ENCODE data around the gene FBXL13.
"Not testable (repeated sequence)": the region's sequence is repeated elsewhere in the genome, so short reads cannot be mapped to it uniquely, and the experiment has no call there.

The FBXL13 gene

DNA sequence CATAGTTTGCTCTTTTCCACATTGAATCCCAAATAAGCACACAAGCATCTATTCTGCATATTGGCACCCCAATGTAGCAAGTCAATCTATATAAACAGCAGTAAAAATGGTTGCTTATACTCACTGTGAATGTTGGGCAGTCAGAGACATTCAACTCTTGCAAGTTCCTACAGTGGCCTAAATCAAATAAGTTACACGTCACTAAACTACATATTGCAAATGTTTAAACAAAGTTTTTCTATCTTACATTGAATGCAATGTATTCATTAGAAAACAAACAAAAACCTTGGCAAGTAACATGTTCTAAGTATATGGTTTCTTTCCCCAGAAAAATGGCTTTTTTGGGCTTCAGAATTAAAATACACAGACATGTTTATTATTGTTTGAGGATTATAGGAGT lies 142.8 kb downstream of the FBXL13 start:
- DNase-seq = no peak

DNA sequence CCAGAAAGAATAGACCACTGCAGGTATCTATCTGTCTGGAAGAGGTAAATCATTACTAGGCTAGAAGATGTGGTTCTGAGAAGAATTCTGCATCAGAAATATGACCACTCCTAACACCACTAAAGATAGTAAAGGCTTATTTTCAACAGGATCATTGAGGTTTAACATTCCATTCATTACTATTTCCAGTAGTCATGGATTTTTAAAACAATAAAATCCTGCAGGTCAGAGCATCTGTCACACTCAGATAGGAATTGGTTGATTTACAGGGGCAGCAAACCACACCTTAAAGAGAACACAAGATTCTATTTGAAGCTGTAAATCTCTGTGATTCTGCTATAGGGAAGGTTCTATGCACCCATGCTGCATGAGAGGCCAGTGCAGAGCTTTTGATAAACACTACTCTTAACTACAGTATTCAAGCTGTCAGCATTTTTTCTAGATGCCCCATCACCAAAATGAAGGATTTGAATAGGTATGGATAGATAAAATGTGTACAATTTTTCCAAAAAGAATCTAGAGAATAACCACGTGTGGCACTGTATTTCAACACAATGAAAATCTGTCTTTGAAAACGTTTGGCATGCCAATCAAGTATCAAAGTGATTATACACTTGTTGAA lies 147.2 kb downstream of the FBXL13 start:
- no peak for DNase-seq

DNA sequence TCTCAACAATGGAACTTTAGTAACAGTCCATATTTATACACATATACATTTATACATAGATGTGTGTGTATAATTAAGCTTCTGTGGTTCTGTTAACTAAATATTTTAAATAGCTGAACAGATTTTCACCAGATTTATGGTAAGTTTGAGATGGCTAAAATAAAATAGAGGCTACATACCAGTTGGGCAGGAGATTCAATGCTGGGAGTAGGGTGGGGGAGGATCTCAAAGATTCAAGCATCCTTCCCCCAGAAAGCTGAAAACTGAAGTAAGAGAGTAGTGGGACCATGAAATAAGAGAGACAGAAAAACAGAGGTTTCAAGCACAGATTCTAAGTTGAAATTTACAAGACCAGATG lies 147.8 kb downstream of the FBXL13 start:
- no peak for DNase-seq

DNA sequence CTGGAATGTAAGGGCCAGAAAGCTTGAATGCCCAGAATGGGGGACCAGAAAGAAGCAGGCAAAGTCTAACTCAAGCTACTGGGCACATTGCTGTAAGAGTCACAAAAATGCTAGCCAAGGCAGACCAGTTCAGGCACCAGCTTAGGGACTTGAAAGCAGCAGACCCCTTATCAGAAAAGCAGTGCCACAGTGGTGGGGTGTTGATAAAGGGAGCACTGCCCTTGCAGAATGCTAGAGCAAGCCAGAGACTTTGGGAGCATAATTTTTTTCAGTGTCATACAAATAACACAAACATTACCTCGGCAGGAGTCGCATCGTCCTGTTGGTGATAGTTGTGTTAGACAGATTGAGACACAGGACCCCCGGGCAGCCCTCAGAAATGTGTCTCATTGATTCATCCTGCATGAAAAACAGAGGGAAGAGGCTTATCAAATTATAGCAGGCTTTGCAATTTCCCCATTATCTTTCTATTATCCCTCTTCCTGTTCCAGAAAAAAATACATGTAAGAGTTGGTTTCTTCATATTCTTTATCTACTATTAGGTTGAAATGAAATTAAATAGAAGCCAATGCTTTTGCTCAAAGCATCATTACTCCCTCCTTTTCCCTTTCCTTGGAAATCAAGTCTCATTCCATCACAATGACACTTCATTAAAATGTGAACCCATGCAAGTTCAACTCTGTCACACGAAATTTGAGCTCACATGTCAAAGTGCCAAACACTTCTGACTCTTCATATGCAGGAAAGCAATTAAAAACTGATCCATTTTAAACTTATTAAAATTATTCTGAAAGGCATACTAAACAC lies 148.4 kb downstream of the FBXL13 start:
- no peak for DNase-seq

DNA sequence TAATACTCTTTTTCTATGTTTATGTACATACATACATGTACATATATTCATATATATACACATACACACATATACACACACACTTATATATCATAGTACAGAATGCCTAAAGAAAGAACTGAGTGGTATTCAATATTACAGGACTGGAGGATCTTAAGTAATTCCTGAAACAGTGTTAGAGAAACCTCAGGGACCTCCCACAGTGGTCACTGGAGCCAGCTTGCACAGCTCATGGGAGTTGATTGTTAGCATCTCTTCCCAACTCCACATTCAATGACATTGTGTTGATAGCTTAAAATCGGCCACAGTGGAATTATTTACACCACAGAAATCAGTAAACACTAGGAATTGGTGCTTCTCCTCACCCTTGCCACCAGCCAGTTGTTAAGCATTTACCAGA lies 155.8 kb downstream of the FBXL13 start:
- no peak for DNase-seq

DNA sequence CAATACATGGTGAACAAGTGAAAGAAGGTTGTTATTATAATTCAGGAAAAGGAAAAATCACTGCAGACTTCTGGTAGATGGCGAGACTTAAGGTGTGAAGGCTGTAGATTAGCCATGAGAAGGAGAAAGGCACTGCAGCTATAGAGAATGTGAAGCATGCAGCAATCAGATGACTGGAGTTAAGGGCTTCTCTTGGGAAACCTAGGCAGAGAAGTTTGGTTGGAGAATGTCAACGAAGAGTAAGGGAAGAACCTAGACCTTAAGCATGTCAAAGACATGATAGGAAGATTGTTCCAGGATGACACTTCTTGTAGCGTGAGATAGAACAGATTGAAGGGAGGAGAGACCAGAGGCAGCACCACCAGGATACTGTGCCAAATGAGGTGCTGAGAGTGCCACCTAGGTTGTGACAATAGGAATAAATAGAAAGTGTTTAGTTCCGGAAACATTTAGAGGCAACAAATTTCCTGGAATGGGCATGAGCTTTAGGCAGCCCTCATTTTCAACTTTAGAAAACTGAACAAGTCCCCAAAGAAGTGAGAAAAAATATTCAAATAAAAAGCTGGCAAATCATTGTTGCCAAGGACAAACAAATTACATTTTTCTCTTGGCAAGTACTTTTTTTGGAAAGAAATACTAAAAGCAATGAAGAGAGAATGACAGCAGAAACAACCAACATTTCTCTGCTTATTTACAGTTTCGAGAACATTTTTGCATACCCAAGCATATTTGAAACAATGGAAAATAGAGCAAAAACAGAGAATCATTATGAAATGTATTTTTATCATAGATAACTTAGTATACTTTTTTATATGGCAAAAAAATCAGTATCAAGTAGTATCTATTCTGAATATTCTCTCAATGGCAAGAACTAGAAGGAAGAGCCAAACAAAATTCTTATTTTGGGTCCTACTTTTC lies 156.9 kb downstream of the FBXL13 start:
- no peak for DNase-seq

DNA sequence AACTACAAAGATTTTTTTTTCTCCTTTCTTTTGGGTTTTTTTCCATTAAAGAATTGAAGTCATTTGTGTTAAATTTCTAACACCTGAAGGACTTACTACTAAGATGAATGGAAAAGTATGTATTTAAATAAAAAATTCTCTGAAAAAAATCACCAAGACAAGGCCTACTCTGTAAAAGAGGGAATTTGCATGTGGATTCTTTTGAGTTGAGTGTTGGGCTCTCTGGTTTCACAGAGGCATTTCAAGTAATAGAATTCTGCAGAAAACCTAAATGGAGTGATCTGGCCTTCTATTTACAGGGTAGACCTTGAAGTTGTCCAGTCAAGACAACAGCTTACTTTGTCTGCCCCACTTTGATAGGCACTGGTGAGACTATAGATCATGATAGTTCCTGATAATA lies 157.7 kb downstream of the FBXL13 start:
- no peak for DNase-seq

DNA sequence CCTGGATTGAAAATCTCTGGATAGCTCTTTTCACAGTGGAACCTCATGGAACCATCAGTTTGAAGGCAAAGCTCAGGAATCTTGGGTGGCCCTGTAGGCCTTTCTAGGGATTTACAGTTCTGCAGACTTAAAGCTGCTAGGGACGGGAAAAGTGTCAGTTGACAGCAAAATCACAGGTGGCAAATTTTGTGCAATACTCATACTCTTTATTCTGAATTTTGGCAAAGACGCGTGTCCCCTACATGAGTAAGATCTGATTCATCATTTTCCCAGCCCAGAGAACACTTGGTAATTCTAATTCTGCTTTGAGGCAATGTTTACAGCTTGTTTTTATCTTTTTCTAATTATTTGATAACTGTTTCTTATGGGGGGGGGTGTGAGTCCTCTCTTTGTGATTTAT lies 158.2 kb downstream of the FBXL13 start:
- no peak for DNase-seq

DNA sequence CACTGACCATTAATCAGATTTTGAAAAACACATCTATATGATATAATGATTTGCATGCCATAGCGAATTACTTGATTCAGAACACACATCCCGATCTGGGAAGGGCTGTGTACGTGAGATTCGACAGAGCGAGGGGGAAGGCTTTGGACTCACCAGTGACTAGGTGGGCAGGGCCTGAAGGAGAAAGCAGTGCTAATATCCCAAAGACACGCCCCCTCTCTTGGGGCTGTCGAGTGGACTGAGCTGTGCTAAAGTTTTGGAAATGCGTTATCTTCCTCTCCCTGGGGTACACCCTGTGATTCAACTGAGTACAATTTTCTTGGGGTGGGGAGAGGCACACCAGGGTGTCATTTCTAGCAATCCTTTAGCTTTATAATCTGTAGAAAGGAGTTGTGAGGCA lies 160.0 kb downstream of the FBXL13 start:
- DNase-seq = no peak

DNA sequence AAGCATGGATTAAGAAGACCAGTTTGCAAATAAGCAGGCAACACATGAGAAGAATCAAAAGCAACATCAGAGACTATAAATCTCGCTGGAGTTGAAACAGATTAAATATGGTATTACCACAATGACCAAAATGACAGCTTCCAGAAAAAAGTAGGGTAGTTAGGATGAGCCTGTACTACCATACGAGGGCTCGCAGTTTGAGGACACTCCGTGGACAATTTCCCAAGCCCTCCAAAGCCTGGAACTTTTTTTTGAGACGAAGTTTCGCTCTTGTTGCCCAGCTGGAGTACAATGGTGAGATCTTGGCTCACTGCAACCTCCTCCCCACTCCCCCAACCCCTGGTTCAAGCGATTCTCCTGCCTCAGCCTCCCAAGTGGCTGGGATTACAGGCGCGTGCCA lies 160.8 kb downstream of the FBXL13 start:
- no peak for DNase-seq

DNA sequence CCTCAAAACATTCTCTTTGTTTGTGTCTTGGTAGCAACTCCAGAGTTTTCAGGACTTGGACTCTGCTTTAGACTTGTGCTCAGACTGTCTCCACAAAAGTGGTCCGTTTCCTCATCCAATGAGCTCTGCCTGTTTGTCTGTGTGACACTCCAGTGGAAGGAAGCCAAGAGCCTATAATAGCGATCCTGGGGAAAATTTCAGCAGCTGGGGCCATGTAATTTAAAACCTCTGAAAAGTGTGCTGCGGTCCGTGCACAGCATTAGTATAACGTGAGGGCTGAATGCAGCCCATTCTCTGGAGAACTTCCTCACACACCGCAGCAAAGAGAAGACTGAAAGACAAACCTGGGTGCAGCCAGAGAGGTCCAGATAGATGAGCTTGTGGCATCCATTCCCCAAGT lies 161.9 kb downstream of the FBXL13 start, which contains the start of gene LRRC17:
LRRC17 (plus strand) TSS at position 259 of the 400 bp plus-strand sequence. CDS start 20,914 bp downstream, outside the sequence.
- DNase-seq = no peak

DNA sequence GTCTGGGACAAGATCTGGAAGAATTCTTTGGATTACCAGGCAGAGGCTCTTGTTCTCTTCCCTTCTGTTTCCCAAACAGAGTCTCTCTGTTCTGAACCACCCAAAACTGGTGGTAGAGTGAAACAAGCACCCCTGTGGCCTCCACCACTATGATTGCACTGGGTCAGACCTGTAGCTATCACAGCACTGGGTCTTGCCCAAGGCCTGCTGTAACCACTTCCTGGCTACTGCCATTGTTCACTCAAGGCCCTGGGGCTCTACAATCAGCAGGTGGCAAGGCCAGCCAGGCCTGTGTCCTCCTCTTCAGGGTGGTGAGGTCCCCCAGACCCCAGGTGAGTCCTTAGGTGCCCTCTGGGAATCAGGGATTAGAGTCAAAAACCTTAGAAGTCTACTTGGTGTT lies 165.9 kb downstream of the FBXL13 start:
- no peak for DNase-seq

DNA sequence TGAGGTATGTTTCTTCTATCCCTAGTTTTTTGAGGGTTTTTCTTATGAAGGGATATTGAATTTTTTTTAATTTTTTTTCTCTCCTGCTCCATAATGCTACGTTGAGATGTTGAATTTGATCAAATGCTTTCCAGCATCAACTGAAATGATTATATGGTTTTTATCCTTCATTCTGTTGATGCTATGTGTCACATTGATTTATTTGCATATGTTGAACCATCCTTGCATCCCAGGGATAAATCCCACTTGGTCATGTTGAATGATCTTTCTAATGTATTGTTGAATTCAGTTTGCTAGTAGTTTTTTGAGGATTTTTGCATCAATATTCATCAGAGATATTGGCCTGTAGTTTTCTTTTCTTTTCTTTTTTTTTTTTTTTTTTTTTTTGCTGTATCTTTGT lies 171.0 kb downstream of the FBXL13 start:
- DNase-seq = not testable (repeated sequence)

DNA sequence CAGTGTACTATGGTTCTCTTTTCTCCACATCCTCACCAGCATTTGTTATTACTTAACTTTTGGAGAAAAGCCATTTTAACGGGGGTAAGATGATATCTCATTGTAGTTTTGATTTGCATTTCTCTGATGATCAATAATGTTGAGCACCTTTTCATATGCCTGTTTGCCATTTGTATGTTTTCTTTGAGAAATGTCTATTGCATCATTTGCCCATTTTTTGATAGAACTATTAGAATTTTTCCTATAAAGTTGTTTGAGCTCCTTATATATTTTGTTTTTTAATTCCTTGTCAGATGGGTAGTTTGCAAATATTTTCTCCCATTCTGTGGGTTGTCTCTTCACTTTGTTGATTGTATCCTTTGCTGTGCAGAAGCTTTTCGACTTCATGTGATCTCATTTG lies 172.5 kb downstream of the FBXL13 start:
- not testable (repeated sequence) for DNase-seq

DNA sequence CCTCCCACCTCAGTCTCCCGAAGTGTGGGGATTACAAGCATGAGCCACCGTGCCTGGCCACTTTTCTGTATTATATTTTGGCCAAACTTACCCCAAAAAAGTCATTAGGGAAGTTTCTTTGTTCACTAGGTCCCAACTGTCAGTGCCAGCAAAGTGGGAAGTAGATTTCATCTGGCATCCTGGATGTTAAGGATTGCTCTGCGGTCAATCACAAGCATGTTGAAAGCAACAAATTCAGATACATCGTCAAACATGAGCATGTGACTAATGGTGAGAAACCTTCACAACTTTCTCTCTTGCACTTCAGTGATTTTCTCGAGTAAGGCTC lies 176.1 kb downstream of the FBXL13 start:
- no peak for DNase-seq

DNA sequence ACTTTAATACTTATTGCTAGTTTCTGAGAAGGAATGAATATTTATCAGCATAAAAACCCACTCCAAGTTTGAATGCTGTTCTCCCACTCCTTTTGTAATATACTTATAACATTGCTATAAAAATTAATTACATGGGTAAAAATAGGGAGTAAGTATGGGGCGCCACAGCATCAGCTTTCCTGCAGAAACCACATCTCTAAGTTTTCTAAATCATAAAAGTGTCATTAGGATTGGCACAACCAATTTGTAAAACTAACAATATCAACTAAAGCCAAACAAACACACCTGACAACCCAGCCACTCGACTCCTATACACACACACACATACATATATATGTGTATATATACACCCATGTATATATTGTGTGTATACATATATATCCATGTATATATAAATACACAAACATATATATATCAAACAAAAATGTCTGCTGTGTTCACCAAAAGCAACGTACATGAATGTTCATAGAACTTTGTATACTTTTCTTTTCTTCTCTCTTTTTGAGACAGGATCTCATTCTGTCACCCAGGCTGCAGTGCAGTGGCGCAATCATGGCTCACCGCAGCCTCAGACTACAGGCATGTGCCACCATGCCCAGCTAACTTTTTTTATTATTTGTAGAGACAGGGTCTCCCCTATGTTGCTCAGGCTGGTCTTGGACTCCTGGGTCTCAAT lies 176.6 kb downstream of the FBXL13 start:
- no peak for DNase-seq

DNA sequence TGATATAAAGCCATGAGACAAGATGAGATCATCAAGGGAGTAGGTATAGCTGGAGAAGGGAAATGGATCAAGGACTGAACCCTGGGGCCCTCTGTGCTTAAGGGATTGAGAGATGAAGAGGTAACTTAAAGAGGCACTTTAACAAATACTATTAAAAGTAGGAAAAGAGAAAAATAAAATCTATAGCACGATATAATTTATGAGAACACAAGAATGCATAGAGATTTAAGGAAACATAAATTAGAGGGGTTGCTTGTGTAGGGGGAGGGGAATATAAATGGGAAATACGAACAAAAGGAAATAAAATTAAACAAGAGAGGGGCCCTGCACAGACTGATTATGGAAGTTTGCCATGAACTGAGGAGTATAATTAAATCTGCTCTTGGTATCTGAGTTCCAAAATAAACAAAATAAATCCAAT lies 177.4 kb downstream of the FBXL13 start:
- no peak for DNase-seq

DNA sequence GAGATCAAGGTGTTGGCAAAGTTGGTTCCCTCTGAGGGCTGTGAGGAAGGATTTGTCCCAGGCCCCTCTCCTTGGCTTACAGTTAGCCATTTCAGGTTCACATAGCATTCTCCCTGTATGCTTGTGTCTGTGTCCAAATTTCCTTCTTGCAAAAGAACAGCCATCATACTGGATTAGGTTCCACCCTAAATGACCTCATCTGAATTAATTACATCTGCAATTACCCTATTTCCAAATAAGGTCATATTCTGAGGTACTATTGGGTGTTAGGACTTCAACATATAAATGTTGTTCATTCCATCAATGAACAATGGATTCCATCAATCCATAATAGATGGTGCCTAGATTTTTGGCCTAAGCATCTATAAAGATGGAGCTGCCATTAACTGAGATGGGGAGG lies 178.0 kb downstream of the FBXL13 start:
- no peak for DNase-seq

DNA sequence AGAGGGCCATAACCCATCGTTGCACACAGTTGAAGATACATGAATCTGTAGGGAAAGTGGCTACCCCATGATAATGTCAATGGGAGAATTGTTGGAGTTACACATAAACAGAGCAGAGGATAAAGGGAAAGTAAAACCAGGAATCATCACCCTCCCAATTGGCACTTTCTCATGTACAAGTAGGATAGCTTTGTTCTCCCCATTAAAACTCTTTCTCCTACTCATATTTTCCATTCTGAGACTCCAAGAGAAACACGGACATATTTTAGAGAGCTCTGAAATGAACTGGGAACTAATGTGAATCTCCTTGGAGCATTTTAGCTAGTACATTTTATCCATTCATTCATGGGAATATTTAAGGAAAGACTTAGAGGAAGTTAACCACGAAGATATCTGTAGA lies 179.0 kb downstream of the FBXL13 start:
- DNase-seq = no peak

DNA sequence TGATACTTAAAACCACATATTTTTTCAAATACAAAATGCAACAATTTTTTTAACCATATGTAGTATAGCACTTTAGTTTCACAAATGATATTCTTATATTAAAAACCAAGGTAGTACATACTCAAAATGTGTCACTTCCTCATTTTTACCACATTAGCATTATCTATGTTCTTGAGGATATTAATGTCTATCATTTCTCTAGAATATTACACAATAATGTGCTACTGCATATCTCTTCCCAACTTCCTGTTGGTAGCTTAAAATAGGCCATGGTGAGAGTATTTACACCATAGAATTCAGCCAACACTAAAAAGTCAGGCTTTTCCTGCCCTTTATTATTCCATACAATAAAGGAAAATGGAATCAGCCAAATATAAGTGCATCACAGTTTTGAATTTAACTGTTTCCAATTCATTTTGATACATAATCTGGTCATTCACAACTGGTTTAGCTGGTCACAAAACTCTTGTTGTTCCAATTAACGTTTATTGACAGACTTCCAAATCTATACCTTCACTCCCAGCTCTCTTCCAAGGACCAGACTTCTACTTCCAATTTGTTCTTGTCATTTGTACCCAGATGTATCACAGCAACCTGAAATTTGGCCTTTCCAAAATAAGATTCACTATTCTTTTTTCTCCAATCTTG lies 181.8 kb downstream of the FBXL13 start:
- no peak for DNase-seq

DNA sequence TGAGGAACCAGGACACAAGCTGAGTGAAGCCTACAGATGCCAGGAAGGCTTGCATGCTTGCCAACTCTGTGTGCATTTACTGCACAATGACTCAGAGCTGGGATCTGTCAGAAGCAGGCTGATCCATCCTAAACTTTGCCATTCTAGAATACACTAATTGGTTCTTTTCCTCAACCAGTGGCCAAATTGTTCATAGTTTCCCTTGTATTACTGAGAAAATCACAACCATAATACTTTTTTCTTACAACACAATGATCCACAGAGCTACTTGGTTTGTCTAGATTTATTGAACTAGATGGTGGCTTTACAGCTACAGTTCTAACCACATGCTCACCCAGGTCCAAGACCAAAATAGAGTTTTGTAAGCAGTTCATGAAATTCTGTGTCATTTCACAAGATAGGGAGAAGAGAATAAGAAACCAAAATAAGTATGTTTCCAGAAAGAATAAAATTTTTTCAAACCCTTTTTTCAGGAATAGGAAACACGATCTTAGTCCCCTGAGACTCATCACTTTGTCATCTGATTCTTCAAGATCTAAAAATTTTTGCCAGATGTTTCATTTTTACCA lies 182.8 kb downstream of the FBXL13 start:
- DNase-seq = no peak

DNA sequence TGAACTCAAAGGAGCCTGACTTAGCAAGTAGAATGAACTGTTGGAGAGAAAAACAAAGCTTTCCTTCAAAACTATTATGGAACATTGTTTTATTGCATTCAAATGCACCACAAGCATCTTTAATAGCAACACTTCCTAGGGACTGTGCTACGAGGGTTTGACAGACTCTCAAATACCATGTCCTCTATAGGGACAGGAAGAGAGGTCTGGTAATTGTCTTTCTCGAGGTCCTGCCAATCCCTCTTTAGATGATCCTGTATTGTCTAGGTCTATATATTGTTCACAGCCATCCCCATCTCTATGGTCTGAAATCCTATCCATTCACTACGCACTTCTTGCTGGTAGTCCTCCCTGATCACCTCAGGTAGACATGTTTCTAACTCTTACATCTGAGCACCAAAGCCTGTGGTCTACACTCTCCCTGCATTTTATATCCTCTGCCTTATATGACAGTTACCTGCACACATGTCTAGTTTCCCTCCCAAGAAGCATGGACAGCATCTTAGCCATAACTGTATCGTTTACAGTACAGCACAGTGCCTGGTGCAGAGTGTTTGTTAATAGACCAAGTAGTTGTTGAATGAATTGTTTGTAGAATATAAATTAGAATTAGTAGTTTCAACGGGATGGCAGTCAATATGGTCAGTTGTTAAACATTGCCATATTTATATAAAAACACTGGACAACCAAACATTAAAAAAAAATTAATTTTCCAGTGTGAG lies 183.5 kb downstream of the FBXL13 start:
- no peak for DNase-seq

Data from CD4-positive, alpha-beta T cell treated with Interleukin-10 for 1 hour (primary cell).